Left ventricle myocardium superior (tissue), 1 donor: ENCODE measurements around the gene VPS37D. TPM values are rescaled to one million over a fixed set of nuclear protein-coding genes. Genes with fewer than 3 reads are reported as not detected.
"Not testable (repeated sequence)": the region's sequence is repeated elsewhere in the genome, so short reads cannot be mapped to it uniquely, and the experiment has no call there.

Experiments used
- ATAC-seq: fragments of 200-7000 bp; cut with Tn5 transposase; one replicate; pipeline ENCODE4 v1.9.1; 2020; ENCODE audit warnings: mild to moderate bottlenecking, moderate library complexity
- DNase-seq: peaks from one replicate; pipeline ENCODE4 v3.0.0-alpha.2; 2020
- intact Hi-C: fragments of 100-400 bp; cut with micrococcal nuclease; formaldehyde crosslinking; loops from one replicate; pipeline ENCODE4 v1.11.0; 2022
- total RNA-seq: library from RNA; stranded (reverse); fragmentation: NEBNext Ultra II Directional; extraction: Animal tissue kit (Norgen Biotek cat#: 25700); gene quantifications from one replicate; pipeline ENCODE4 v1.2.1, GENCODE V29; 2021
- donor health status: DM: no; HTN: yes; CAD: no; lungs with severe emphysema.

Gene VPS37D
- total RNA-seq, 1 donor from 2014 or later = 3.3 TPM

GRCh38 chr7:73671857-73672445, 4.3 kb downstream of the VPS37D start:
- ATAC-seq (no peak), DNase-seq (no peak)
- intact Hi-C loops = no loop called here

DNA sequence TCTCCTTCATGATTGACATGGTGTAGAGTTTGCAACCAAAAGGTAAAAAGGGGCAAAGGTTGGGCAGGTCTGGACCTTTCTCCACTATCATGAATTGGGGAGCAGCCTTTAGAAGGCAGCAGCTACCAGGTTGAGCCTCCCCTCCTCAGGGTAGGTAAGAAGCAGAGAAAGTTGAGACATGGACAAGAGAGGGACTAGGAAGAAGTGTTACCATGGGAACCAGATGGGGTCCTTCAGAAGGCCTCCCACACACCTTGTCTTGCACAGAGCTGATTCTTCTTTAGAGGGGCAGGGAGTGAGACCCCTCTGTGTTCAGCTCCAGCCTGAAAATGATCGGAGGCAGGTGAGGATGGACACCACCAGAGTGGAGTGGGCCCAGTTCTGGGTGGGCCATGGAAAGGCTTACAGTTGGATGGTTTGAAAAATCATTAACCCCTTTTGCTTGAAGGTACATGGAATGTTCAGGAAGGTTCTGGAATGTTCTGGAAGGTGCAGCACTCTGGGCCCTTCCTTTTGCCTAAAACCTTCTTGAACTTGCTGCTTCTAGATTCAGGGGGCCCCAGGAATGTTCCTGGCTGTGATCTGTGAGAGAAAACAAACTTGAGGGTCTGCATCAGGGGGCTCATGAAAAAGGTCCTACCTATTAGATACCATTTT, 7.0 kb downstream of the VPS37D start:
- no peak for DNase-seq
- intact Hi-C loops = no loop called here

DNA sequence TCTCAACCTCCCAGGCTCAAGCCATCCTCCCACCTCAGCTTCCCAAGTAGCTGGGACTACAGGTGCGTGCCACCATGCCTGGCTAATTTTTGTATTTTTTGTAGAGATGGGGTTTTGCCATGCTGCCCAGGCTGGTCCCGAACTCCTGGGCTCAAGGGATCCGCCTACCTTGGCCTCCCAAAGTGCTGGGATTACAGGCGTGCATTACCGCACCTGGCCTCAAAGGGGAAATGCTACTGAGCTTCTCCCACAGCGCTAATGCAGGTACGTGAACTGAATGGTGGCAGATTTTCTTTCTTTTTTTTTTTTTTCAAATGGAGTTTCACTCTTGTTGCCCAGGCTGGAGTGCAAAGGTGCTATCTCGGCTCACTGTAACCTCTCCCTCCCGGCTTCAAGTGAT, 8.4 kb downstream of the VPS37D start:
- ATAC-seq, intact Hi-C loops, DNase-seq: not testable (repeated sequence)

More for the DNA sequence above, 7.0 kb downstream of the VPS37D start:
- ATAC-seq = no peak

GRCh38 chr7:73678862-73679261, 11.2 kb downstream of the VPS37D start:
- peak; percentile 44 for DNase-seq
- intact Hi-C loops = no loop called here
- ATAC-seq = peak; percentile 8

DNA sequence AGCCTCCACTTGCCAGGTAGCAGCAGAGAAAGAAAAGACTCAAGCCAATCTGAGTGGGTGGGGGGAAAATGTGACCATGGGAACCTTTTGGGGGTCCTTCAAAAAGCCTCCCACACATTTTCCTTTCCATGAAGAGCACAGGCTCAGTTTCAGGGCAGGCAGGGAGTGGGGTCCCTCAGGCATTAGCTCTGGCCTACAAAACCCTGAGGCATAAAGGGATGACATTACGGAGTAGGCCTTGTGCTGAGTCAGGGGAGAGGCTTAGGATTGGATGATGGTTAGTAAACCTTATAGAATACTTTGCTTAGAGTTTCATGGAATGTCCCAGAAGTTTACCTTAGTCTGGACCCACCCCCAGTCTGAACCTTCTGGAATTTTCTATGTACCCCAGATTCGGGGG, 12.1 kb downstream of the VPS37D start:
- no peak for ATAC-seq
- DNase-seq = no peak
- intact Hi-C loops = no loop called here

- DNase-seq (no peak), ATAC-seq (no peak)
- intact Hi-C loops = no loop called here
These were observed 12.9 kb downstream of the VPS37D start for GRCh38 chr7:73680501-73680900.

DNA sequence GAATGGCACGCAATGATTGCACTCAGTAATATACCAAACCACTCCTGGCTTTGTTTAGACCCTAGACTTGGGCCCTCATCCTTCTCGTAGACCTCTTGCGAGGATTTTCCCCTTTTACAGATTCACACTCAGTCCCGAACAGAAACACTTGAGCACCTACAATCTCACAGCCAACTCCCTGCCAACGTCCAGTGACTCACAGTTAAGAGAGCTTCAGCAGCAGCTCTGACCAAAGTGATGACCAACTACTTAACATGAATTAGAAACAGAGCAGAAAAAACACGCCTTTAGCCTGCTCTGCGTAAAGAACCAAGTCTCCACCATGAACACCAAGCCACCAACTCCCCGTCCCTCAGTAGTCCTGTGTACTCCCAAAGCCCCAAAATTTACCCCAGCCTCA, 13.4 kb downstream of the VPS37D start:
- intact Hi-C loops = no loop called here
- DNase-seq = no peak
- no peak for ATAC-seq

DNA sequence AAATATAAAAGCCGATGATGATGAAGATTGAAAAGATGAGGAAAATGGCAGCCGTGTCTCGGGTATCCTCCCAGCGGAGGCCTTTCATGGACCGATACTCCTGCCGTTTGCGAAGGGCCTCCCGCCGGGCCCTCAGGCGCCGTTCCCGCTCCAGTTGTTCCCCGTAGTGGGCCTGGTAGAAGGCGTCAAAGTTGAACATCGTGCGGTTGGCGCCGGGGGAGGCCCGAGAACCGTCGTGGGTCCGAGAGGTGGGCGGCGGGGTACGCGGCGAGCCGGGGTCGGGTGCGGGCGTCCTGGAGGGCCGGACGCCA, 15.1 kb downstream of the VPS37D start:
- DNase-seq = no peak
- intact Hi-C loops = no loop called here
- ATAC-seq = no peak

DNA sequence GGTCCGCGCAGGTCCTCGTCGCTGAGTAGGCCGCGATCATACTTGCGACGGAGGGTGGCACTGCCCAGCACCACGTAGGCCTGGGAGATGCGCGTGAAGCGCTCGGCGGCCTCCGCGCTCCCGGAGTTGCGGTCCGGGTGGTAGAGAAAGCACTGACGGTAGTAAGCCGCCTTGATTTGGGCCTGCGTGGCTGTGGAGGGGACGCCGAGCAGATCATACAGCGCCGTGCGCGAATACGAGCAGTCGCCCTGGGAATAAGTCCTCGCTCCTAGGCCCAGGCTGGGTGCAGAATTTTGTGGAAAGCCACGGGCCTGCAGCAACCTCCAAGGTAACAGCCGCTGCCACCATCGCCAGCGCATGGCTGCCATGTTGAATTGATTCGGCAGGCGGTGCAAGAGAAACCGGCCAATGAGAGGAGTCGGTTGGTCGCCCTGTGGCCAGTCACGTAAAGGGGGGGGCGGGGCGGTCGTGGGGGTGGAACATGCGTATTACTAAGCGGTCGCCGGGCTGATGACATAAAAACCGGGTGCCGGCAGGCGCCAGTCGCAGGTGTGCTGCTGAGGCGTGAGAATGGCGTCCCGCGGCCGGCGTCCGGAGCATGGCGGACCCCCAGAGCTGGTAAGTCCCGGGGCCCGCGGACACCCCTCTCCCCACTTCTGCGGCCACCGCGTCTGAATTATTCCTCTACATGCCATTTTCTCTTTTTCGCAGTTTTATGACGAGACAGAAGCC, 15.6 kb downstream of the VPS37D start, which contains the start of the genes BUD23 and DNAJC30:
Gene BUD23, plus strand, starts transcription at position 542 of the 732 bp plus-strand sequence. Its CDS starts 29 bp downstream, at position 571.
Gene DNAJC30, minus strand, starts transcription at position 398 of the 732 bp plus-strand sequence. Its CDS starts 30 bp downstream, at position 368.
- ATAC-seq (peak; percentile 98), DNase-seq (peak; percentile 97)
- intact Hi-C loops = no loop called here

GRCh38 chr7:73683788-73684693, 16.4 kb downstream of the VPS37D start:
- intact Hi-C loops = no loop called here
- ATAC-seq (no peak), DNase-seq (no peak)

DNA sequence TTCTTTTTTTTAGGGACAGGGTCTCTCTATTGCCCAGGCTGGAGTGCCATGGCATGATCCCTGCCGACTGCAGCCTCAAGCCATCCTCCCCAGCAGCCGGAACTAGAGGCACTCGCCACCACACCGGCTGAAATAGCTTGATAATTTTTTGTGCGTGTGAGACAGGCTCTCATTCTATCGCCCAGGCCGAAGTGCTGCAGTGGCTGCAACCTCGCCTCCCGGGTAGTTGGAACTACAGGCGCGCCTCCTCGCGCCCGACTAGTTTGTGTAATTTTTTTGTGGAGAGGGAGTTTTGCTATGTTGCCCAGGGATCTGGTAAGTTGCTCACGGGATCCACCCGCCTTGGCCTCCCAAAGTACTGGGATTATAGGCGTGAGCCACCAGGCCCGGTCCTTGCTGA, 17.7 kb downstream of the VPS37D start:
- intact Hi-C loops = no loop called here
- DNase-seq = no peak

GRCh38 chr7:73688288-73688687, 20.7 kb downstream of the VPS37D start:
- ATAC-seq (no peak), DNase-seq (no peak)
- intact Hi-C loops = no loop called here

More for the DNA sequence above, 17.7 kb downstream of the VPS37D start:
- no peak for ATAC-seq

GRCh38 chr7:73690646-73691045, 23.0 kb downstream of the VPS37D start:
- no peak for ATAC-seq
- intact Hi-C loops = no loop called here
- no peak for DNase-seq

- no peak for ATAC-seq
- intact Hi-C loops = no loop called here
- DNase-seq = no peak
These were observed 28.7 kb downstream of the VPS37D start for GRCh38 chr7:73696372-73696771.

- intact Hi-C loops = no loop called here
- ATAC-seq = no peak
- no peak for DNase-seq
These were observed 30.8 kb downstream of the VPS37D start for GRCh38 chr7:73698410-73698809.

GRCh38 chr7:73699370-73700068, 31.9 kb downstream of the VPS37D start:
- ATAC-seq (no peak), DNase-seq (no peak)
- intact Hi-C loops = no loop called here

GRCh38 chr7:73700069-73700423, 32.4 kb downstream of the VPS37D start:
- DNase-seq = no peak
- no peak for ATAC-seq
- intact Hi-C loops = no loop called here

DNA sequence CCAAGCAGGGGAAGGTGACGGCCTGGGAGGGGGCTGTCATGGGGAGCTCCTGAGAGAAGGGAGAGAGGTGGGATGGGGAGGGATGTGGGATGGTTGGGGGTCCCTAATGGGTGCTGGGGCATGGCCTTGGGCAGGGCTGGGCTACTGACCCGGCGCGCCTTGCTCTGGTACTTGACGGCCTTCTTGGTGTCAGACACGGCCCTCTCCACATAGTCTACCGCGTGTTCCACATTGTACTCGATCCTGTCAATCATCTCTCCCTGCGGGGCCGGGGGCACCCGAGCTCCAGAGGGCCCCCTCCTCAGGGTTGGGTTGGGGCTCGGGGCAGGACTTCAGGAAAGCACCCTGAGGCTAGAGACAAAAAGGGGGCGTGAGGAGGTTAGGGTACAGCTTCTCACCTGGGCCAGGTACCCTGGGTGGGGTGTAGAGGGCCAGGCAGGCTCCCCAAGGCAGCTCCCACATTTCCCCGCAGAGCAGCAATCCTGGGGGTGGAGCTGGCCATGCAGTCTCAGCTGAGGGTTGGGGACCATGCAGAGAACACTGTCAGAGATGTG, 33.0 kb downstream of the VPS37D start:
- DNase-seq (no peak), ATAC-seq (no peak)
- intact Hi-C loops = no loop called here
